ENCODE measurements around the gene SLC44A3.

Gene SLC44A3

GRCh38 chr1:94898491-94899385 lies 78.6 kb downstream of the SLC44A3 start:
- H3K4me3 ChIP-seq (ENCODE audit: low read length), result no peak overlapping the region
- no peak overlapping the region for H2AFZ ChIP-seq (ENCODE audit: low read depth, low read length)
- no peaks in the 10 kb centered on the region for H3K9me3 ChIP-seq (ENCODE audit: low read length)
- H3K4me1 ChIP-seq (ENCODE audit: insufficient read depth, low read length), result no peaks in the 10 kb centered on the region
- H3K36me3 ChIP-seq (ENCODE audit: insufficient read depth, low read length), result peaks cover 91% of the 10 kb centered on the region
- H3K27me3 ChIP-seq (ENCODE audit: insufficient read depth, low read length), result no peaks in the 10 kb centered on the region

GRCh38 chr1:94899756-94900155 lies 79.6 kb downstream of the SLC44A3 start:
- no peaks in the 10 kb centered on the region for H3K27me3 ChIP-seq (ENCODE audit: insufficient read depth, low read length)
- no peak overlapping the region for H3K4me3 ChIP-seq (ENCODE audit: low read length)
- no peak overlapping the region for H2AFZ ChIP-seq (ENCODE audit: low read depth, low read length)
- no peaks in the 10 kb centered on the region for H3K4me1 ChIP-seq (ENCODE audit: insufficient read depth, low read length)
- H3K9me3 ChIP-seq (ENCODE audit: low read length), result no peaks in the 10 kb centered on the region
- H3K36me3 ChIP-seq (ENCODE audit: insufficient read depth, low read length), result peaks cover 91% of the 10 kb centered on the region

- Histone ChIP-seq H2AFZ (ENCODE audit: low read depth, low read length) (no peak overlapping the region), H3K9me3 (ENCODE audit: low read length) (no peaks in the 10 kb centered on the region), H3K27me3 (ENCODE audit: insufficient read depth, low read length) (no peaks in the 10 kb centered on the region), H3K36me3 (ENCODE audit: insufficient read depth, low read length) (peaks cover 82% of the 10 kb centered on the region), H3K4me1 (ENCODE audit: insufficient read depth, low read length) (no peaks in the 10 kb centered on the region), H3K4me3 (ENCODE audit: low read length) (no peak overlapping the region)
These were observed 81.7 kb downstream of the SLC44A3 start for GRCh38 chr1:94901841-94902240.

- Histone ChIP-seq H3K4me1 (ENCODE audit: insufficient read depth, low read length) (no peaks in the 10 kb centered on the region), H3K36me3 (ENCODE audit: insufficient read depth, low read length) (peaks cover 77% of the 10 kb centered on the region), H3K27me3 (ENCODE audit: insufficient read depth, low read length) (no peaks in the 10 kb centered on the region), H3K9me3 (ENCODE audit: low read length) (peaks cover 2% of the 10 kb centered on the region), H2AFZ (ENCODE audit: low read depth, low read length) (no peak overlapping the region), H3K4me3 (ENCODE audit: low read length) (no peak overlapping the region)
These were observed 83.3 kb downstream of the SLC44A3 start for GRCh38 chr1:94903280-94904009.

GRCh38 chr1:94905207-94905606 lies 85.0 kb downstream of the SLC44A3 start:
- H3K9me3 ChIP-seq (ENCODE audit: low read length), result peaks cover 2% of the 10 kb centered on the region
- no peak overlapping the region for H2AFZ ChIP-seq (ENCODE audit: low read depth, low read length)
- H3K4me1 ChIP-seq (ENCODE audit: insufficient read depth, low read length), result no peaks in the 10 kb centered on the region
- peaks cover 70% of the 10 kb centered on the region for H3K36me3 ChIP-seq (ENCODE audit: insufficient read depth, low read length)
- H3K27me3 ChIP-seq (ENCODE audit: insufficient read depth, low read length), result no peaks in the 10 kb centered on the region
- no peak overlapping the region for H3K4me3 ChIP-seq (ENCODE audit: low read length)

- Histone ChIP-seq H3K9me3 (ENCODE audit: low read length) (peaks cover 6% of the 10 kb centered on the region), H2AFZ (ENCODE audit: low read depth, low read length) (no peak overlapping the region), H3K4me3 (ENCODE audit: low read length) (no peak overlapping the region), H3K4me1 (ENCODE audit: insufficient read depth, low read length) (no peaks in the 10 kb centered on the region), H3K36me3 (ENCODE audit: insufficient read depth, low read length) (peaks cover 72% of the 10 kb centered on the region), H3K27me3 (ENCODE audit: insufficient read depth, low read length) (no peaks in the 10 kb centered on the region)
These were observed 86.2 kb downstream of the SLC44A3 start for GRCh38 chr1:94906382-94906781.

- Histone ChIP-seq H3K4me3 (ENCODE audit: low read length) (no peak overlapping the region), H3K36me3 (ENCODE audit: insufficient read depth, low read length) (peaks cover 69% of the 10 kb centered on the region)
These were observed 87.0 kb downstream of the SLC44A3 start for GRCh38 chr1:94907136-94907535.

GRCh38 chr1:94908190-94908589 lies 88.0 kb downstream of the SLC44A3 start:
- Histone ChIP-seq H3K4me1 (ENCODE audit: insufficient read depth, low read length) (no peaks in the 10 kb centered on the region), H3K9me3 (ENCODE audit: low read length) (peaks cover 6% of the 10 kb centered on the region), H3K27me3 (ENCODE audit: insufficient read depth, low read length) (no peaks in the 10 kb centered on the region), H3K36me3 (ENCODE audit: insufficient read depth, low read length) (peaks cover 66% of the 10 kb centered on the region), H3K4me3 (ENCODE audit: low read length) (no peak overlapping the region), H2AFZ (ENCODE audit: low read depth, low read length) (no peak overlapping the region)

More at GRCh38 chr1:94907136-94907535, 87.0 kb downstream of the SLC44A3 start:
- H2AFZ ChIP-seq (ENCODE audit: low read depth, low read length), result no peak overlapping the region
- no peaks in the 10 kb centered on the region for H3K4me1 ChIP-seq (ENCODE audit: insufficient read depth, low read length)
- H3K9me3 ChIP-seq (ENCODE audit: low read length), result peaks cover 6% of the 10 kb centered on the region
- no peaks in the 10 kb centered on the region for H3K27me3 ChIP-seq (ENCODE audit: insufficient read depth, low read length)

- Histone ChIP-seq H3K4me3 (ENCODE audit: low read length) (no peak overlapping the region), H3K27me3 (ENCODE audit: insufficient read depth, low read length) (no peaks in the 10 kb centered on the region), H3K9me3 (ENCODE audit: low read length) (peaks cover 6% of the 10 kb centered on the region), H3K4me1 (ENCODE audit: insufficient read depth, low read length) (no peaks in the 10 kb centered on the region), H3K36me3 (ENCODE audit: insufficient read depth, low read length) (peaks cover 66% of the 10 kb centered on the region), H2AFZ (ENCODE audit: low read depth, low read length) (no peak overlapping the region)
These were observed 88.8 kb downstream of the SLC44A3 start for GRCh38 chr1:94908965-94909364.

- no peaks in the 10 kb centered on the region for H3K4me1 ChIP-seq (ENCODE audit: insufficient read depth, low read length)
- no peaks in the 10 kb centered on the region for H3K27me3 ChIP-seq (ENCODE audit: insufficient read depth, low read length)
- H3K36me3 ChIP-seq (ENCODE audit: insufficient read depth, low read length), result peaks cover 64% of the 10 kb centered on the region
- H3K9me3 ChIP-seq (ENCODE audit: low read length), result peaks cover 6% of the 10 kb centered on the region
- no peak overlapping the region for H2AFZ ChIP-seq (ENCODE audit: low read depth, low read length)
- H3K4me3 ChIP-seq (ENCODE audit: low read length), result no peak overlapping the region
These were observed 89.3 kb downstream of the SLC44A3 start for GRCh38 chr1:94909486-94909885.

- H3K9me3 ChIP-seq (ENCODE audit: low read length), result peaks cover 15% of the 10 kb centered on the region
- H3K4me1 ChIP-seq (ENCODE audit: insufficient read depth, low read length), result no peaks in the 10 kb centered on the region
- H3K4me3 ChIP-seq (ENCODE audit: low read length), result no peak overlapping the region
- H2AFZ ChIP-seq (ENCODE audit: low read depth, low read length), result no peak overlapping the region
- peaks cover 67% of the 10 kb centered on the region for H3K36me3 ChIP-seq (ENCODE audit: insufficient read depth, low read length)
- no peaks in the 10 kb centered on the region for H3K27me3 ChIP-seq (ENCODE audit: insufficient read depth, low read length)
These were observed 92.4 kb downstream of the SLC44A3 start for GRCh38 chr1:94912263-94913184.

- Histone ChIP-seq H3K36me3 (ENCODE audit: insufficient read depth, low read length) (peaks cover 55% of the 10 kb centered on the region), H3K4me3 (ENCODE audit: low read length) (no peak overlapping the region), H3K27me3 (ENCODE audit: insufficient read depth, low read length) (no peaks in the 10 kb centered on the region), H3K4me1 (ENCODE audit: insufficient read depth, low read length) (no peaks in the 10 kb centered on the region), H3K9me3 (ENCODE audit: low read length) (peaks cover 9% of the 10 kb centered on the region), H2AFZ (ENCODE audit: low read depth, low read length) (no peak overlapping the region)
These were observed 97.1 kb downstream of the SLC44A3 start for GRCh38 chr1:94917251-94917650.
